Measurements from ENCODE around the gene SLC28A1.
A peak's percentile ranks its signal among the peaks of the same experiment; 100 is the strongest.
"Not testable (repeated sequence)": the region's sequence is repeated elsewhere in the genome, so short reads cannot be mapped to it uniquely, and the experiment has no call there.

Gene SLC28A1

GRCh38 chr15:84859651-84860050 lies 24.8 kb upstream of the SLC28A1 start:
- H3K27ac ChIP-seq, result peak overlapping the region; percentile 66
- no peak for DNase-seq (ENCODE audit: low read depth, low spot score)

- DNase-seq (ENCODE audit: low read depth, low spot score), result no peak
- no peak overlapping the region for H3K27ac ChIP-seq
Measured at GRCh38 chr15:84861781-84862180, 22.7 kb upstream of the SLC28A1 start.

DNA sequence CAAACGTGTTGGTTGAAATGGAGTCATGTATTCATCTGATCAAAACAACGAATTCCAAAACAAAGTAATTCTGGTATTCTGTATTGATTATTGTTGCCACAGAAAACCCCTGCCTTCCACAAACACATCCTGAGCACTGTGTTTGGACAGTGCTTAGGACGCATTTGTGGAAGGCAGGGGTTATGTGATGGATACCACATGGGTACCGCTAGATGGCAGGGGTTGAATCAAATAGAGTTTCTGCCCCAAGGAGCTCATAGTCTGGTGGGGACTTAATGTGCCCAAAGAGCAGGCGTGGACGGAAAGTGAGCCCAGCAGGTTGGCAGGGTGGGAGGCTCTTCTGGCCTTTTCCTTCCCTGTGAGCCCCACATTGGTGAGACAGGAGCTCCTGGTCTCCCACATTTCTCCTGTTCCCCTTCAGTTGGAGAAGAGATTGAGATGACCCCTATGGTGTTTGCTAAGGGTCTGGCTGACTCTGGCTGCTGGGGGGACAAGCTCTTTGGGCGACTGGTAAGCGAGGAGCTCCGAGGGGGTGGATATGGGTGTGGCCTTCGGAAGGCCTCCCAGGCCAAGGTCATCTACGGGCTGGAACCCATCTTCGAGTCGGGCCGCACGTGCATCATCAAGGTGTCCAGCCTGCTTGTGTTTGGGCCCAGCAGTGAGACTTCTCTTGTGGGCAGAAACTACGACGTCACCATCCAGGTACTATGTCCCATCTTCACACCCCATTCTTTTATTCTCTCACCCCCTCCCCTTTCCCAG lies 22.1 kb upstream of the SLC28A1 start:
- no peak overlapping the region for H3K27ac ChIP-seq
- no peak for DNase-seq (ENCODE audit: low read depth, low spot score)

GRCh38 chr15:84863565-84864443 lies 20.7 kb upstream of the SLC28A1 start:
- H3K27ac ChIP-seq, result no peak overlapping the region
- no peak for DNase-seq (ENCODE audit: low read depth, low spot score)

DNA sequence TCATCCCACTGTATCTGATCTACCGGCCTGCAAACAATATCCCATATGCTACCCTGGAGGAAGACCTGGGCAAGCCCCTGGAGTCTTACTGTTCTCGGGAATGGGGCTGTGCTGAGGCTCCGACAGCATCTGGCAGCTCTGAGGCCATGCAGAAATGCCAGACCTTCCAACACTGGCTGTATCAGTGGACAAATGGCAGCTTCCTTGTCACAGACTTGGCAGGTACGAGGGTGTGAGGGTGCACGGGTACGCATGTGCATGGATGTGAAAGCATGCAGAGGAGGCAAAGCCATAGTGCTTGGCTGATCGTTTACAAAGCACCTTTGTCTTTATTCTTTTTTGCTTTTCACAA lies 20.0 kb upstream of the SLC28A1 start:
- H3K27ac ChIP-seq, result no peak overlapping the region
- DNase-seq (ENCODE audit: low read depth, low spot score), result no peak

GRCh38 chr15:84865074-84865569 lies 19.3 kb upstream of the SLC28A1 start:
- no peak for DNase-seq (ENCODE audit: low read depth, low spot score)
- no peak overlapping the region for H3K27ac ChIP-seq

DNA sequence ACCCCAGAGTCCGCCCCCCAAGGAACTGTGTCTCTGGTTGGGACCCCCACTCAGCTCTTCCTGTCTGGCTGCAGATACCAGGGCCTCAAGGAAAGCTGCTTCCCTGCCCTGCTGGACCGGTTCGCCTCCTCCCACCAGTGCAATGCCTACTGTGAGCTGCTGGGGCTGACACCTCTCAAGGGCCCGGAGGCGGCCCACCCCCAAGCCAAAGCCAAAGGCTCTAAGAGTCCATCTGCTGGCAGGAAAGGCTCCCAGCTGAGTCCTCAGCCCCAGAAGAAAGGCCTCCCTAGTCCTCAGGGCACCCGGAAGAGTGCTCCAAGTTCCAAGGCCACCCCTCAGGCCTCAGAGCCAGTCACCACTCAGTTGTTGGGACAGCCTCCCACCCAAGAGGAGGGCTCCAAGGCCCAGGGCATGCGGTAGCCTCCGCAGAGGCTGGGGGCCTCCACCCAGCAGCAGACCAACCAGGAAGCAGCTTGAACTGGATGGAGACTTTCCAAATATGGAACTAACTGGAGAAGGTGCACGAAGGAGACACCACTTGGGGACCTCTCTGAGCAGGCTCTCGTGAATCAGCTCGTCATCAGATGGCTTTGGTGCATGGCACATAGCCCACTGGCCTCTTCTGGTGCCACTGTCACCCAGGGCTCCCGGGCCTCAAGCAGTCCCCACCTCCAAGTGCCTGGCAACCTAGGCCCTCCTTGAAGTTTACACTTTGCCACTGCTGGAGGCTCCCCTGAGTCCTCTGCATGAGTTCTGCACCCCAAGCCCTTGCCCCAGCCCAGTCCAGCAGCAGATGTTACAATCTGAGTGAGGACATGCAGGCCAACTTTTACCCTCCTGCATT lies 16.2 kb upstream of the SLC28A1 start:
- H3K27ac ChIP-seq, result no peak overlapping the region
- DNase-seq (ENCODE audit: low read depth, low spot score), result no peak

- no peak for DNase-seq (ENCODE audit: low read depth, low spot score)
- H3K27ac ChIP-seq, result no peak overlapping the region
Measured at GRCh38 chr15:84869510-84869909, 15.0 kb upstream of the SLC28A1 start.

- DNase-seq (ENCODE audit: low read depth, low spot score), result no peak
- no peak overlapping the region for H3K27ac ChIP-seq
Measured at GRCh38 chr15:84871428-84871985, 13.0 kb upstream of the SLC28A1 start.

GRCh38 chr15:84872009-84872910 lies 12.2 kb upstream of the SLC28A1 start:
- no peak overlapping the region for H3K27ac ChIP-seq
- DNase-seq (ENCODE audit: low read depth, low spot score), result no peak

GRCh38 chr15:84873997-84874396 lies 10.5 kb upstream of the SLC28A1 start:
- H3K27ac ChIP-seq, result no peak overlapping the region
- DNase-seq (ENCODE audit: low read depth, low spot score), result no peak

DNA sequence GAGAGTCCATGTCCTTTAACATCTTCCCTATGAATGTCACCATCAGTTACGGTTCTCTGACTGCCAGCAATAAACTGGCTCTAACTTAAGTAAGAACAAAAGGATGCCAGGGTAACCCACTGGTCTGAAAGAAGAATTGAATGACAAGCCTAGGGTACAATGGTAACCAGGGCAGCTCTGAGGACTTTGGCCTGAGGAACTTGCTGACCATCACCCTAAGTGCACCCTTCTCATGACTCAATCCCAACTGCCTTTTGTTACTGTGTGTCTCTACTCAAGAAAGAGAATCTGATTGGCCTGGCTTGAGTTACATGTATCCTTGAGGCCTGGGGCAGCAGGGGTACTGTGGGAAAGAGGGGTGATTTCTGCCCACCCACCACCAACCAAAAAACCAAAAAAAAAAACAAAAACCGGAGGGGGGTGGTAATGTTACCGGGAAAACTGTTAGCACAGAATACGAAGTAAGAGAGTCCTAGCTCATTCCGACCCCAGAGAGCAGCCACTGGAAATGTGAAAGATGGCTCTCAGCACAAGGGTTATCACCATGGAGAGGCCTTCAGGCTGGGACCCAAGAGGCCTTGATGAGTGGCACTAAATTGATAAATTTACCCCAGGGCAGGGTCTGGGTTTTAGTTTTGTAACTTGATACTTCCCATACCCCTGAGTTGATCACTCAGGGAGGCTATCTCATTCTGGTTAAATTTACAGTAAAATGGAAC lies 9.3 kb upstream of the SLC28A1 start:
- no peak for DNase-seq (ENCODE audit: low read depth, low spot score)
- H3K27ac ChIP-seq, result no peak overlapping the region

- DNase-seq (ENCODE audit: low read depth, low spot score), result no peak
- no peak overlapping the region for H3K27ac ChIP-seq
Measured at GRCh38 chr15:84876269-84876668, 8.2 kb upstream of the SLC28A1 start.

- H3K27ac ChIP-seq; DNase-seq (ENCODE audit: low read depth, low spot score): not testable (repeated sequence)
Measured at GRCh38 chr15:84877701-84878100, 6.8 kb upstream of the SLC28A1 start.

GRCh38 chr15:84878504-84878903 lies 6.0 kb upstream of the SLC28A1 start:
- no peak for DNase-seq (ENCODE audit: low read depth, low spot score)
- no peak overlapping the region for H3K27ac ChIP-seq

- no peak for DNase-seq (ENCODE audit: low read depth, low spot score)
- no peak overlapping the region for H3K27ac ChIP-seq
Measured at GRCh38 chr15:84879088-84879780, 5.2 kb upstream of the SLC28A1 start.

GRCh38 chr15:84880007-84880406 lies 4.5 kb upstream of the SLC28A1 start:
- no peak overlapping the region for H3K27ac ChIP-seq
- DNase-seq (ENCODE audit: low read depth, low spot score), result no peak
